HG02840 (cell line): Measurements from ENCODE around the gene CST7.
"Not testable (repeated sequence)": the region's sequence is repeated elsewhere in the genome, so short reads cannot be mapped to it uniquely, and the experiment has no call there.

ENCODE experiments used
- ATAC-seq: cut with Tn5 transposase; IDR thresholded peaks from one replicate; pipeline ENCODE4 v1.9.1; 2021; ENCODE audit warnings: mild to moderate bottlenecking, moderate library complexity, moderate number of reproducible peaks; ENCODE audit not compliant: unreplicated experiment, low FRiP score

Gene CST7

DNA sequence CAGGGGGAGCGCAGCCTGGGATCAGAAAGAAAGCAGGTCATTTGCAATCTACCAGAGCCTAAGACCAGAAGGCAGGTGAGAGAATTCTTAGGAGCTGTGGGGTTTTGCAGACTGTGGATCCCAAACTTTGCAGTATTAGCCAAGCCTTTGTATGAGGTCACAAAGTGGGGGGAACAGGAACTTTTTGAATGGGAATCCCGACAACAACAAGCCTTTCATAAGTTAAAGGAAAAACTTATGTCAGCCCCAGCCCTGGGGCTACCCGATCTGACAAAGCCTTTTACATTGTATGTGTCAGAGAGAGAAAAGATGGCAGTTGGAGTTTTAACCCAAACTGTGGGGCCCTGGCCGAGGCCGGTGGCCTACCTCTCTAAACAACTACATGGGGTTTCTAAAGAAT, 19.8 kb upstream of the CST7 start:
- not testable (repeated sequence) for ATAC-seq

DNA sequence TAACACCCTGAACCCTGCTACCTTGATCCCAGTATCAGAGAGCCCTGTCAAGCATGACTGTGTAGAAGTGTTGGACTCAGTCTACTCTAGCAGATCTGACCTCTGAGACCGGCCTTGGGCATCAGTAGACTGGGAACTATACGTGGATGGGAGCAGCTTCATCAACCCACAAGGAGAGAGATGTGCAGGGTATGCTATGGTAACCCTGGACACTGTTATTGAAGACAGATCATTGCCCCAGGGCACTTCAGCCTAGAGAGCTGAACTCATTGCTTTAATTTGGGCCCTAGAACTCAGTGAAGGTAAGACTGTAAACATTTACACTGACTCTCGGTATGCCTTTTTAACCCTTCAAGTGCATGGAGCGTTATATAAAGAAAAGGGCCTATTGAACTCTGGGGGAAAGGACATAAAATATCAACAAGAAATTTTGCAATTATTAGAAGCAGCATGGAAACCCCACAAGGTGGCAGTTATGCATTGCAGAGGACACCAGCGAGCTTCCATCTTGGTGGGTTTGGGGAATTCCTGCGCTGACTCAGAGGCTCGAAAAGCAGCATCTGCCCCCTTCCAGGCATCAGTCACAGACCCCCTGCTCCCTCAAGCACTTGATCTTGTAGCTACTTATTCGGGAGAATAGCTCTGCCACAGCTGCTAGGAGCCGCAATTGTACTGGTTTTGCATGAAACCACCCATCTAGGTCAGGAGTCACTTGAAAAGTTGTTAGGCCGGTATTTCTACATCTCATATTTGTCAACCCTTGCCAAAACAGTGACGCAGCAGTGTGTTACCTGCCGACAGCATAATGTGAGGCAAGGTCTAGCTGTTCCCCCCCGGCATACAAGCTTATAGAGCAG, 19.0 kb upstream of the CST7 start:
- ATAC-seq = not testable (repeated sequence)

DNA sequence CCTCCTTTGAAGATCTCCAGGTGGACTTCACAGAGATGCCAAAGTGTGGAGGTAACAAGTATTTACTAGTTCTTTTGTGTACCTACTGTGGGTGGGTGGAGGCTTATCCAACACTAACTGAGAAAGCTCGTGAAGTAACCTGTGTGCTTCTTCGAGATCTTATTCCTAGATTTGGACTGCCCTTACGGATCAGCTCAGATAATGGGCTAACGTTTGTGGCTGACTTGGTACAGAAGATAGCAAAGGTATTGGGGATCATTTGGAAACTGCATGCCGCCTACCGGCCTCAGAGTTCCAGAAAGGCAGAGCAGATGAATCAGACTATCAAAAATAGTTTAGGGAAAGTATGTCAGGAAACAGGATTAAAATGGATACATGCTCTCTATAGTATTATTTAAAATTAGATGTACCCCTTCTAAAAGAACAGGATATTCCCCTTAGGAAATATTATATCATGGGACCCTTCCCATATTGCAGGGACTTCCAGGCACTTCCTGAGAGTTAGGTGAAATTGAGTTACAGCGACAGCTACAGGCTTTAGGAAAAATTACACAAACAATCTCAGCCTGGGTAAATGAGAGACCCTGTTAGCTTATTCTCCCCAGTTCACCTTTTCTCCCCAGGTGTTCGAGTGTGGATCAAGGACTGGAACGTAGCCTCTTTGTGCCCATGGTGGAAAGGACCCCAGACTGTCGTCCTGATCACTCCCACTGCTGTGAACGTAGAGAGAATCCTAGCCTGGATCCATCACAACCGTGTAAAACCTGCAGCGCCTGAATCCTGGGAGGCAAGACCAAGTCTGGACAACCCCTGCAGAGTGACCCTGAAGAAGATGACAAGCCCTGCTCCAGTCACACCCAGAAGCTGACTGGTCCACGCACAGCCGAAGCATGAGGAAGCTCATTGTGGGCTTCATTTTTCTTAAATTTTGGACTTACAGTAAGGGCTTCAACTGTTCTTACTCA, 18.1 kb upstream of the CST7 start:
- not testable (repeated sequence) for ATAC-seq

DNA sequence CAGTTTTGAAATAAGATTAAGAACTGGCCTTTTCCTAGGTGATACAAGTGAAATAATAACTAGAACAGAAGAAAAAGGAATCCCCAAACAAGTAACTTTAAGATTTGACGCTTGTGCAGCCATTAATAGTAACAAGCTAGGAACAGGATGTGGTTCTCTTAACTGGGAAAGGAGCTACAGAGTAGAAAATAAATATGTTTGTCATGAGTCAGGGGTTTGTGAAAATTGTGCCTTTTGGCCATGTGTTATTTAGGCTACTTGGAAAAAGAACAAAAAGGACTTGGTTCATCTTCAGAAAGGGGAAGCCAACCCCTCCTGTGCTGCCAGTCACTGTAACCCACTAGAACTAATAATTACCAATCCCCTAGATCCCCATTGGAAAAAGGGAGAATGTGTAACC, 17.2 kb upstream of the CST7 start:
- not testable (repeated sequence) for ATAC-seq

DNA sequence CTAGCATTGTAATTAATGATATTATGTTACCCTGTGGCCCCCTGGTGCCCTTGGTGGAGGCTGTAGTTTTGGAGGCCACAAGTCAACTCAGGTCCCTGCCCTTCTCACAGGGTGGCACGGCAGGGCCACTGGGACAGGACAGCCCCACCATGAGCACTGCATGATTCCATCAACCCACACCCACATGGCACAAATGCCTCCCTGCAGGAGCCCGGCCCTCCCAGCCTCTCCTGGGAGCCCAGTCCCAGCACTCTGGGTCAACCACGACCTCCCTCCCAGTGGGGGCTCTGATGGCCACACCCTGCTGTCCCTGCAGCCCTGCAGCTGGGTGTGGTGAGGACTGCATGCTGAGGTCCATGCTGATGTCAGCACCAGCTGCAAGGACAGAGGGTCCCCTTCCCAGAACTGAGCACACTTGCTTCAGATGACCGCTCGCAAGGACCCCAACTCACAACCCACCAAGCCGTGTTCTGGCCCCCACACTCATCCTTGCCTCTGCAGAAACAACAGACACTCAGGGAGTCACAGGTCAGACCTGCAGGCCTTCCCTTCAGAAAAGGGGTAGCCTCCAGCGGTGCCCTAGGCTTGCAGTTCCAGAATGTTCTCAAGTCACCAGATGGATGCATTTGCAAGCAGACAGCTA, 15.7 kb upstream of the CST7 start:
- ATAC-seq = no peak

DNA sequence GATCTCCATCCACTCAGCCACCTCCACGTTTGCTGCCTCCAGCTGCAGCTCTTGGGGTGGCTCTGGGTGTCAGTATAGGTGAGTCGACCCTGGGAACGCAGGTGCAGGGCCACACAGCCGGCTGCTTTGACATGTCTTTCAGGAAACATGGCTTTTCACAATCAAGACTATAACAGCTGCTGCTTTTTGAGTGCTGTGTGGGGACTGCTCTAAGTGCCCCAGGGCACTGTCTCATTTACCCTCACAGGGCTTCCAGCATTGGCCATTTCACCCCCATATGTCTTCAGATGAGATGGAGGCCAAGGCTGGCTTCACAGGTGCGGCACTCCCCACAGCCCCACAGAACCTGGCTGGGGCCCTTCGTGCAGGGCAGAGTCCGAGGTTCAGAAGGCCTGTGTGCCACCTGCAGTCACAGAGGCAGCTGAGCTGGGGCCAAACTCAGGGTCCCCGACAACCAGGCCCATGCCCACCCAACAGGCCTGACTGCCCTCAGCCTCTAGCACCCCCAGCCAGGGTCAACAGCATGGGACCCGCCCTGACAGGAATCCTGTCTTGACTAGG, 14.9 kb upstream of the CST7 start:
- ATAC-seq = no peak

DNA sequence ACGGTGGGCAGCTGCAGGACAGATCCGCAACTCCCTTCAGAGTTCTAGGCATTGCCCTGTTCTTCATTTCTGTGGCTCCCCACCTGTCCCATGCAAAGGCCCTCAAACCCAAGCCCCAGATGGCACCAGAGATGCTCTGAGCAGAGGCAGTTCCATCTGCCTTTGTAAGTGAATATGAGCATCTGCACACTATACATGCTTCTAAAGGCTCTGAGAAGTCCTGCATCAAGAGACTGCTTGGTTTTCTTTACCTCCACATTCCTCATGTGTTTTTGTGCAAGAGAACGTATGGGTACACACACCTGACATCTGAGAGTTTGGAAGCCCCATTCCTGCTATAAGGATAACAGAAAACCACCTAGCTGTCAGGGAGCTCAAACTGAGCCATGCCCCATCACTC, 14.4 kb upstream of the CST7 start:
- no peak for ATAC-seq

DNA sequence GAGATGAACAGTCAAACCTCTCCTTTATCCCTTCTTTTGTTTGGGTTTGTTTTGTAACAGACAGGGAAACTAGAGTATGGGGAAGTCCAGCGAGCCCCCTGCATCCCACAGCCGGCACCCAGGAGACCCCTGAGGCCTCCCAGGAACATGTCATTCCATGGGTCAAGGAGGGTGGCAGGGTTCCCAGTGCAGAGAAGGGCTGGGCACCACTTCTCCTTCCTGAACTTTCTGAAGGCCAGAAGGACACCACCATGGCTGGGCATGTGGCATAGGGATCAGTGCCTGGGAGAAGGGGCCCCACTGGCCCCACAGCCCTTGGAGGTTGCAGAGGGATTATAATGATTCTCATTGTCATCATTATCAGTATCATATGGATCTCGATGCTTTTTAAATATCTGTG, 13.9 kb upstream of the CST7 start:
- no peak for ATAC-seq

DNA sequence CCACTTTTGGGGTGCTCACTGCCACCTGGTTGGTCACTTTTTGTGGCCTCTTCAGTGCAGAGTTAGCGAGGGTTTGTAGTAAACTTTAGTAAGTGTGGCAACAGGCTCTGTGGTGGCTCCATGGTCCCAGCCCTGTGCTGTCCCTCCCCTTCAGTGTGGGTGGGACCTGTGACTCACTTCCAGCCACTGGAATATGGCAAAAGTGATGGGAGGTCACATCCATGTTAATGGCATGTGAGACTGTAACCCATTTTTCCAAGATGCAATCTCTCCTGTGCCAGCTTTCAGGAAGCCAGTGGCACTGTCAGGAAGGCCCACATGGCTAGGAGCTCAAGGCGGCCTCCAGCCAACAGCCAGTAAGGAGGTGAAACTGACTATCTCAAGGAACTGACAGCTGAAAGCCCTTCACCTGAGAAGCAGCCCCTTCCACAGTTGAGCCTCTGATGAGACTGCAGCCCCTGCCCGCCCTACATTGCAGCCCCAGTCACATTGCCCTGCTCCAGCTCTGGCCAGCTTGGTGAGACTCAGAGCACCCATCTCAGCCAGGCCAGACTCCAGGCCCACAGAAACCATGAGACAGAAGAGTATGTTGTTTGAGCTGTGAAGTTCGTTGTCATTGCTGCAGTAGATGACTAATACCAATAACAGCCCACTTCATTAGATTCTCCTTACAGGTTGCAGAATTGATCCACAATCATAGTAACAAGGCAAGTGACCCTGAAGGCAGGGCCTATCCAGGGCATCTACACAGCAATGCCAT, 13.1 kb upstream of the CST7 start:
- no peak for ATAC-seq

DNA sequence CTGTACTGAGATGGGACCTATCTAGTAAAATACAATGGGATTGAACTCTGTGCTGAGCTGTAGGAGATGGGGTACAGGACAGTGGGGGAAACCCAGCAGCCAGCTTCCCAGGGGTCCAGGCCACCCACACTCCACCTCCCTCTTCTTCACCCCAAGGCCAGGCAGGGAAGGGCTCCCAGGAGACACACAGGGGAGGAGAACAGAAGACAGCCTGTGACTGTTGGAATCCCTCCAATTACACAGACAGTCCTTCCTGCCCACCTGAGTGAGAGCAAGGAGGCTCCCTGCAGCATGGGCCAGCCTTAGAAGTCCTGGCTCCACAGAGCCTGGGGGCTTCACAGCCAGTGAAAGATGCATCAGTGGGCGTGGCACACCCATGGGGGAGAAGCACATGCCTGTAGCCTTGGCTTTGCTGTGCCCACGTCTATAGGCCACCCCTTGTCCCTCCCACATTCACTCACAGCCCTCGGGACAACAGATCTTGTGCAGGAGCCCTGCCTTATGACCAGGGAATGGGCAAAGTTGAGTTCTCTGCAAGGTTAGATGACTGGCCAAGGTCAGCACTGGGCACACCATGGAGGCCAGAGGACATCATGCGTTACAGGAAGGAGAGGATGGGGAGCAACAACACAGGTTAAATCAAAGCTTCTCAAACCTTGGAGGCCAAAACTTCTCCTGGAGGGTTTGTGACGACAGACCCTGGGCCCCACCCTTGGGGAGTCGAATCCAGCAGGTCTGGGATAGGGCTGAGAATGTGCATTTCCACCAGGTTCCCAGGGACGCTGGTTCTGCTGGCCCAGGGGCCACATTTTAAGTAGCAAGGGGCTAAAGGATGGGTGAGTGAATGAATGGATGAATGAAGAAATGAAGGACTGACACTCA, 12.3 kb upstream of the CST7 start:
- ATAC-seq = no peak

DNA sequence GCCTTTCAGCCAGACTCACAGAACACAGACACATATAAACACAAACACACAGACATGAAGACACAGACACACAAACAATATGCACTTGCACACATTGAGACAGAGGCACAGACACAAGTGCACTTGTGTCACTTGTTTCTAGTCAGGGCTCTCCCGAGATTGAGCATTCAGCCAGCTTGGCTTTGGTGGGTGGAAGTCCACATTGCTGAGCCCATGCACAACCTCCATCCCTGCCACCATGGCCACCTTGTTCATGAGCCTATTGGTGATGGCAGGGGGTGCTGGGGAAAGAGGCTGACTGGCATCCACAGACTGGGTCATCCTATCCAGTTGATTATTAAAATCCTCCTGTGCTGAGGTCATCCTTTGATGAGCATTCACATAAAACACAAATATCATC, 11.5 kb upstream of the CST7 start:
- ATAC-seq = no peak

DNA sequence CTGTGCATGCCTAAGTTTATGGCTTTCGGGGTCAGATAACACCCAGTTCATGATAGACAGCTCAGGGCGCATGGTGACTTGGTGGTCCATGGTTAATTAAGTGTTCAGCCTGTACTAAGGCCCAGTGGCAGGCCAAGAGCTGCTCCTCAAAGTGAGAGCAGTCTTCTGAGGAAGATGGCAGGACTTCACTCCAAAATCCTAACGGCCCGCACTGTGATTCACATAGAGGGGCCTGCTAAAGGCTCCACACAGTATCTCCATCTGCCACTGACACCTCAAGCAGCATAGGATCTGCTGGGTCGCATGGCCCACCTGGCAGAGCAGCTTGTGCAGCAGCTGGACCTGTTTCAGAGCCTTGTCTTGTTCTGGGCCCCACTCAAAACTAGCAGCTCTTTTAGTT, 10.6 kb upstream of the CST7 start:
- ATAC-seq = no peak

DNA sequence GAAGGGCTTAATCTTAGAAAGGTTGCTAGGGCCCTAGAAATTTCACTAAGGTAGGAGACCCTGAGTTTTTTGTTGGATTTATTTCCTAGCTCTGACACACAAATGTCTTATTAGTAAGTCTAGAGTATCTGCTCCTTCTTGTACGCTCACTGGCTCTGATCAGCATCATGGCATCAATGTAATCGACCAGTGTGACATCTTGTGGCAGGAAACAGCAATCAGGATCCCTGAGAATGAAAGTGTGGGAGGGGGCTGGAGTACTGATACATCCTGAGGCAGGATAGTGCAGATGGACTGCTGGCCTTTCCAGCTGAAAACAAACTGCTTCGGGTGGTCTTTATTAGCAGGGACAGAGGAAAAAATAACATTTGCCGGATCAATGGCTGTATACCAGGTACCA, 10.0 kb upstream of the CST7 start:
- no peak for ATAC-seq

DNA sequence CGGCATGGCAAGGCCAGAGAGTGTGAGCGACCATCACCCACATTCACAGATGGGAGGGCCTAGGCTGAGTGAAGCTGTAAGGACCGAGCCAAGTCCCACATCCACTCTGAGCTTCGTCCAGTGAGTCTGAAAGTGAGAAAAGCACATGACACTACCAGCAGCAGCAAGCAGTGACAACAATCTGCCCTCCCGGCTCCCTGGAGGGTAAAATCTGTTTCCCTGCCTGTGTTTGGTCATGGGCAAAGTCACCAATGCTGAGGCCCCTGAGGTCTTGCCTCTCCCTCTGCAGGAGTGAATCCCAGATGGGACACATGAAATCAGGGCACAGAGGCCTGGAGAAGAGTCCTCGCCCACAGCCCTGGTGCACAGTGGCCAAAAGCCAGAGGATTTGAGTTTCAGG, 6.4 kb upstream of the CST7 start:
- ATAC-seq = no peak

DNA sequence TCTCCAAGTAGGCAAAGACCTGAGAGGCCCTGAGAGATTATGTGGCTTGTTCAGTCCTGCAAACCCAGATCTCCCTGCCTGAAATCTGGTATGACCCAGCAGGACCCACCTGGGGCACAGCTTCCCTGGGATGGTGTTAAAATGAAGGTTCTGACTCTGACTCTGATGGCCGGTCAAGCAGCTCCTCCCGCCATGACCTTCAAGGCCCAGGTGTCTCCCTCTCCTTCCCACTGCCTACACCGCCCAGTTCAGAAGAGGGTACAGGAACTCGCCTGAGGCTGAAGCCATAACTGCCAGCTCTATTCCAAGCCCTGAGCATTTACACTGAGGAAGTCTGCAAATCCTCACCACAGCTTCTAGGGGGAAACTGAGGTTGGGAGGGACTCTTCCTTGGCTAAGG, 5.9 kb upstream of the CST7 start:
- ATAC-seq = no peak

DNA sequence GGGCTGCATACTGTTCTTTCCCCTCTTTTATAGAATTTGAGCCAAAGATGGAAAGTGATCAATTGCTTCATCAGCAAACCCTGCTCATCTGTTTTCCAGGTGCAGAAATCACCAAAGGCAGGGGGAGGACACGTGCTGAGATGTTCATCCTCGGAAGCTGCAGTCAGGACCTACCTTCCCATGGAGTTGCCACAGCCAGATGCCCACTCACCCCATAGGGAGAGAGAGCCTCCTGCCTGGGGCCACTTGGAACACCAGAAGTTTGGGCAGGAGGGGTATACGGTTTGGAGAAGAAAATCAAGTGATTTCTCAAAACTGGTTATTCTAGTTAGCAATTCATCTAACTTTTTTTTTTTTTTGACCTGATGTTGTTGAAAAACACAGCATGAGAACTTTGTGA, 5.3 kb upstream of the CST7 start:
- ATAC-seq = no peak

DNA sequence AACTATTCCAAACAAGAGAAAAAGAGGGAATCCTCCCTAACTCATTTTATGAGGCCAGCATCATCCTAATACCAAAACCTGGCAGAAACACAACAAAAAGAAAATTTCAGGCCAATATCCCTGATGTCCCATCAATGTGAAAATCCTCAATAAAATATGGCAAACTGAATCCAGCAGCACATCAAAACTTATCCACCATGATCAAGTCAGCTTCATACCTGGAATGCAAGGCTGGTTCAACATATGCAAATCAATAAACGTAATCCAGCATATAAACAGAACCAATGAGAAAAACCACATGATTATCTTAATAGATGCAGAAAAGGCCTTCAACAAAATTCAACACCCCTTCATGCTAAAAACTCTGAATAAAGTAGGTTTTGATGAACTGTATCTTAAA, 2.7 kb upstream of the CST7 start:
- ATAC-seq = not testable (repeated sequence)

DNA sequence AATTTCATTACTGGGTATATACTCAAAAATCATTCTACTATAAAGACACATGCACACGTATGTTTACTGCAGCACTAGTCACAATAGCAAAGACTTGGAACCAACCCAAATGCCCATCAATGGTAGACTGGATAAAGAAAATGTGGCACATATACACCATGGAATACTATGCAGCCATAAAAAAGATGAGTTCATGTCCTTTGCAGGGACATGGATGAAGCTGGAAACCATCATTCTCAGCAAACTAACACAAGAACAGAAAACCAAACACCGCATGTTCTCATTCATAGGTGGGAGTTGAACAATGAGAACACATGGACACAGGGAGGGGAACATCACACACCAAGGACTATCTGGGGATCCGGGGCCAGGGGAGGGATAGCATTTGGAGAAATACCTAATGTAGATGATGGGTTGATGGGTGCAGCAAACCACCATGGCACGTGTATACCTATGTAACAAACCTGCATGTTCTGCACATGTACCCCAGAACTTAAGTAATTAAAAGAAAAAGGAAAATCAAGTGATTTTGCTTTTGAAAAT, 602 bp upstream of the CST7 start:
- not testable (repeated sequence) for ATAC-seq

DNA sequence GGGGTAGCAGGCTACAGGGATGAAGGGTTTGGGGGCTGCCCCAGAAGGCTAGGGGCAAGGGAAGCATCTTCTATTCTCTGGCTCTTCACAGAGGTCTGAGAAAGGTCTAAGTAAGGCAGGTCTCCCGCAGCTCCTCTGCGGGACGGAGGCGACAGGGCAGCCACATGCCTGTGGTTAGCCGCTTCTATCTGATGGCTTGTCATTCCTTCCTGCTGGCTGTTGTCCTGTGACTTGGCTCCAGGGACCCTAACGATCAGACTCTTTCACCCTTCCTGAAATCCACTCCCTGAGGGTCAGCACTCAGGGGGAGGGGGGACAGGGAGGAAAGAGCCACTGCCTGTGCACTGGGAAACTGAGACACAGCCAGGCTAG, 673 bp downstream of the CST7 start:
- ATAC-seq = no peak
